Embryonic facial prominence (tissue), 1 donor: ENCODE results near the gene CHST15.

ENCODE experiments used
- DNase-seq: peaks from one replicate; pipeline ENCODE4 v3.0.0-alpha.2; 2016; ENCODE audit errors: extremely low spot score

Gene CHST15

GRCh38 chr10:124030061-124030460 lies 63.3 kb downstream of the CHST15 start:
- DNase-seq = no peak

DNA sequence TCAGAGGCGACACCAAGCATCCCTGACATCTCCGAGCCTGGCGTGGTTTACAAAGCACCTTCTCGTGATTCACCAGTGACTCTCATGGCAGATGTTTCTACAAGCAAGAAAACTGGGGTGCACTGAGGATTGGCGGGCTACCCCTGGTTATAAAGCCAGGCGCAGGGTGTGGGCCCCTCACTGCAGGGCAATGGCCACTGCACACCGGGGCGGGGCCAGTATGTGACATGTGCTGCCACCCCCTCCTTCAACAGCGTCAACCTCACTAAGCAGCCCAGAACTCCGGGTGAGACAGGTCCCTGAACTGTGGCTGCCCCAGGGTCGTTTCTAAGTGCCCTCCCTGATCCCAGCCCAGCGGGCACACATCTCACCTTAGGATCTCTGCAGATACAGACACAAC lies 63.8 kb downstream of the CHST15 start:
- DNase-seq = no peak

DNA sequence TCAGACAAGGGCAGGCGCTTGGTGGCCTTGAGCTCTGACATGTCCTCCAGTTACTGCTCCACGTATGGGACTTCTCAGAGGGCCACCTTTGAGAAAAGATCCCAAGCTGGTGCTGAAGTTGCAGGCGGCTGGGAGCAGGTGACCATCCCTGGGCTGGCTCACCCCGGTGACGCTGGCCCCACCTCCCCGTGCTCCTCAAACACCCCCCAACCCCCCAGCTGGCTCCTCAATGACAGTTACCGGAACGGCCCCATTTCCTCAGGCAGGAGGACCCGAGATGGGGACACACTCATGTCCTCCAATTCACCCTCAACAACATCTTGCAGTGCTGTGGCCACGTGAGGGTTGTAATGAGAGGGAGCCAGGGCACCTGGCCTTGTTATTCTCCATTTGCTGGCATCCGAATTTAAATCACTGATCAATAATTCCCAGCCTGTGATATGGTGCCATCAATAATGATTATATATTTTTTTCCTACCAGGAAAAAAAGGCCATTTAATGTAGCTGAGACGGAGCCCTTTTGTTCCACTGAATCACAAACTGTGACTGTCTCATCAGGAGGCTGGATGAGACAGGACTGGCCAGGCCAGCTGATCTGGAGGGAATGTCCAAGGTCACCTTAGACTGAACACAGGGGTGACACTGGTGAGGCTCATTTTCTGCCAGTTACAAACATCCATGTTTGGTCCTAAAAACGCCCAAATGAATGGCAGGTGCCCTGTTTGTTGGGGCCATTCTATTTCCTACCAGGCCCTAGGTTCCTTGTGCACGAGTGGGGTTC lies 64.5 kb downstream of the CHST15 start:
- no peak for DNase-seq

GRCh38 chr10:124027651-124028050 lies 65.7 kb downstream of the CHST15 start:
- DNase-seq = no peak

- DNase-seq = no peak
Observed at GRCh38 chr10:124027031-124027611, 66.3 kb downstream of the CHST15 start.

- DNase-seq = no peak
Observed at GRCh38 chr10:124026589-124026939, 66.8 kb downstream of the CHST15 start.

GRCh38 chr10:124025660-124026588 lies 67.5 kb downstream of the CHST15 start:
- DNase-seq = no peak

- DNase-seq = no peak
Observed at GRCh38 chr10:124025152-124025551, 68.2 kb downstream of the CHST15 start.

GRCh38 chr10:124022066-124022465 lies 71.3 kb downstream of the CHST15 start:
- DNase-seq = no peak

GRCh38 chr10:124020981-124021815 lies 72.2 kb downstream of the CHST15 start:
- DNase-seq = no peak

DNA sequence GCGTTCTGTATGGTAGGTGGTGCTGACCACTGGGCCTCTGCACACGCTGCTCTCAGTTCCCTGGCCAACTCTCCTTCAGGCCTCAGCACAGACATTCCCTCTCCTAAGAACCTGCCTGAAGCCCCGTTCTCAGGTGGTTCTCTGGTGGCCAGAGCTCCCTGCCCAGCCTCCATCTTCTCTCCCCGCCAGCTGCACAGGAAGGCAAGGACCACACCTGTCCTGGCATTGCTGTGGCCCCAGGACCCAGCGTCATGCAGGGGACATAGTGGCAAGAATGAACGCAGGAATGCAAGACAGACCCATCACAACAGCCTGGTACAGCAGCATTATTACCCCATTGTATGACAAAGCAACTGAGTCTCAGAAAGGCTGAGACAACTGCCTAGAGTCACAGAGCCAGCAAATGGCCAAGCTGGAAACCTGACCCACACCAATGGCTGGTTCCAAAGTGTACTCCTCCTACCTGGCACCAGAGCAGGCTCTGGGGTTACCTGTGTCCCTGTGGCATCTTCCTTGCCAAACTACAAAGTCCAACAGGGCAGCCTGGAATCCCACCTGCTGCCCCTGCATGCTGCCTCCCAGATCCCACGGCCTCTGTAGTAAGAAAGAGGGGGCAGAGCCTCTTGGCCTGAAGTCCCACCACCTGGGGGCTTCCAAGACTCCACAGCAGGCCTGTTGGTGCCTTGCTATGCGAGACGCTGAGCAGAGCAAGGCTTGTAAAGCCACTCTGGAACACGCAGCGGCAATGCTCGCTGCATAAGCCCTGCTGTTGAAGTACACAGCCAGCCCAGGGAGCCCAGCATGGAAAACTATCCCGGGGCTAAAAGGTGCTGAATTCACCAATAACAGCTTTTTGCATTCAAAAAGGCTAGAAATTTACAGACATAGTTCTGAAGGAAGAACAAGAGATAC lies 73.3 kb downstream of the CHST15 start:
- DNase-seq = no peak

DNA sequence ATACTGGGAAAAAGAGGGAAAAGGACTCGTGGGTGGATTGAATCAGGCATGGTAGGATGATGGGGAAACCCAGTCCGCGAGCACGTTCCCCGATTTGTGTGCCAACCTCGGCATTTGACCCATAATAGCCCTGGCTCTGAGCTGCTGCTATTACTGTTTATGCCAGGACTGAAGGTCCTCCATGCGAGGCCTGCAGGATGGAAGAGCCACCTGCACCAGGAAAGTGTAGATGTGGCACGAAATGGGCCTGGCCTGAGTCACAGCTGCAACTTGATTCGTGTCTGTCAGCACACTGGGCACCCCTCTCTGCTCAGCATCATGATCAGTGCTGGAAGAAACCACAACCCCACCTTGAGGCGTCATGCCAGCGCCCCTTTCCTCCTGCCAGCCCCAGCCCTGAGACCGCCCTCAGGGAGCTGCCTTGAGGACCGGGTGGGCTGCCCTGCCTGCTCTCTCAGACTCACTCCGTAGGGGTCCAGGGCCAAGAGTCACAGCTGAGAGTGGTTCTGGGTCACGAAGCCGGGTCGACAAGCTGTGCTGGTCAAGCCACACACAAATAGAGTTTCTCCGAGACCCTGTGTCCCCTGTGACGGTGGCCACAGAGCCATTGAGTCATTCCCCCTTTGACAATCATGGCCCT lies 74.4 kb downstream of the CHST15 start:
- no peak for DNase-seq

GRCh38 chr10:124017729-124018128 lies 75.7 kb downstream of the CHST15 start:
- DNase-seq = no peak

GRCh38 chr10:124016804-124017375 lies 76.5 kb downstream of the CHST15 start:
- DNase-seq = no peak

DNA sequence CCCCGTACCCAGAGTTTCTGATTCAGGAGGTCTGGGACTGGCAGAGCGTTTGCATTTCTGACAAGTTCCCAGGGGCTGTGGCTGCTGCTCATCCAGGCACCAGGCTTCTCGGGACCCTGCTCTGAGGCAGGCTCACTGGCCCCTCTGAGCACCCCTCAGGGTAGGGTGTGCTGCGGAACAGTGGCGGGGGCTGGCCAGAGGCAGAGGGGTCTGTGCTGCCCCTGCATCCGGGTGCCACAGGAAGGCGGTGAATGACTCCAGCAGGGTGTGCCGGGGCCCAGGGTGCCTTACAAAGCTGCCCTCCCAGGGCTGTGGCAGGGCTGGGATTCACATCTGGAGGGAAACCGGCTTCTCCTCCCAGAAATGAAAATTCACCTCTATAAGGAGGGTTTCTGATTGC lies 77.4 kb downstream of the CHST15 start:
- no peak for DNase-seq

- DNase-seq = no peak
Observed at GRCh38 chr10:124014416-124015154, 78.8 kb downstream of the CHST15 start.

- no peak for DNase-seq
Observed at GRCh38 chr10:124013916-124014315, 79.5 kb downstream of the CHST15 start.

- DNase-seq = no peak
Observed at GRCh38 chr10:124012991-124013390, 80.4 kb downstream of the CHST15 start.

DNA sequence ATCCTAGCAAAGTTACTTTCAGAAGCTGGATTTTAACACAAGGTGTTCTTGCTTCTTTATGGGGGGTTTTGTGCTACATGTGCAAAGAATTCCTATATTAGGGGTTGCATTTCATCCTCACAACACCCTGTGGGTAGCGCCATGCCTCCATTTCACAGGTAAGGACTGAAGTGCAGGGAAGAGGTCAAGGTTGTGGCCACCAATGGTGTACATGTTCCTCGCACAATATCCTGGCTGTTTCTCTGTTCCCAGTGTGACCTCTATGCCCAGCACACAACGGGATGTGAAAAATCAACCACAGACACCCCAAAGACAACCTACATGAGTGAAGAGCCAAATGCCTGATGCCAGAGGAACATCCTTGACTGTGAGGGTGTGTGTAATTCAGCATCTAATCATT lies 80.8 kb downstream of the CHST15 start:
- no peak for DNase-seq
